Mesenchymal stem cell (in vitro differentiated cells and primary cell): ENCODE results near the gene COMTD1.

Experiments used
- DNase-seq: peaks from one replicate; pipeline ENCODE4 v3.0.0-alpha.2; 2013
- H2AFZ ChIP-seq: one replicate; pipeline ENCODE4 v1.6.1; 2013; ENCODE audit warnings: low read depth, mild to moderate bottlenecking, control low read depth, inconsistent platforms, low read length, moderate library complexity
- H2AK5ac ChIP-seq: 2 replicates; pipeline ENCODE4 v1.6.1; 2013; ENCODE audit warnings: low read length, moderate library complexity, mild to moderate bottlenecking, inconsistent platforms; ENCODE audit not compliant: severe bottlenecking
- H2BK120ac ChIP-seq: one replicate; pipeline ENCODE4 v1.6.1; 2013; ENCODE audit warnings: low read depth, mild to moderate bottlenecking, inconsistent platforms, low read length, moderate library complexity
- H2BK12ac ChIP-seq, 2 experiments: one replicate each; pipeline ENCODE4 v1.6.1; 2013; ENCODE audit warnings: inconsistent platforms in 2 of 2, low read length in 2 of 2, mild to moderate bottlenecking in 2 of 2, moderate library complexity in 2 of 2, control low read depth in 1 of 2
- H2BK15ac ChIP-seq: one replicate; pipeline ENCODE4 v1.6.1; 2013; ENCODE audit warnings: mild to moderate bottlenecking, low read depth, inconsistent platforms; ENCODE audit not compliant: poor library complexity, severe bottlenecking
- H2BK5ac ChIP-seq: 2 replicates; pipeline ENCODE4 v1.6.1; 2013; ENCODE audit warnings: low read depth, mild to moderate bottlenecking, low read length, control low read depth, inconsistent platforms; ENCODE audit not compliant: poor library complexity, severe bottlenecking
- H3K14ac ChIP-seq, 2 experiments: one replicate each; pipeline ENCODE4 v1.6.1; 2013; ENCODE audit warnings: inconsistent platforms in 2 of 2, low read length in 2 of 2, control low read depth in 1 of 2, mild to moderate bottlenecking in 1 of 2, moderate library complexity in 1 of 2
- H3K18ac ChIP-seq, 2 experiments: one replicate each; pipeline ENCODE4 v1.6.1; 2013; ENCODE audit warnings: inconsistent platforms in 2 of 2, low read length in 2 of 2, control low read depth in 1 of 2, low read depth in 1 of 2, mild to moderate bottlenecking in 1 of 2
- H3K23ac ChIP-seq, 2 experiments: one replicate each; pipeline ENCODE4 v1.6.1; 2013; ENCODE audit warnings: inconsistent platforms in 2 of 2, low read length in 2 of 2, mild to moderate bottlenecking in 2 of 2, moderate library complexity in 2 of 2, control low read depth in 1 of 2
- H3K27ac ChIP-seq: 2 replicates; pipeline ENCODE4 v1.5.1; 2013; ENCODE audit warnings: mild to moderate bottlenecking, moderate library complexity, low read length, control low read depth, inconsistent platforms; ENCODE audit not compliant: poor library complexity, severe bottlenecking
- H3K27me3 ChIP-seq, 2 experiments: 2 replicates each; pipeline versions ENCODE4 v1.6.1 to v1.7.0; 2013; ENCODE audit warnings: low read length in 2 of 2, mild to moderate bottlenecking in 2 of 2, moderate library complexity in 2 of 2, control low read depth in 1 of 2, inconsistent platforms in 1 of 2; ENCODE audit not compliant: control insufficient read depth in 1 of 2, insufficient read depth in 1 of 2
- H3K36me3 ChIP-seq, 2 experiments: 2 replicates each; pipeline versions ENCODE4 v1.6.1 to v1.7.0; 2013; ENCODE audit warnings: low read length in 2 of 2, control low read depth in 1 of 2, inconsistent platforms in 1 of 2, low read depth in 1 of 2, mild to moderate bottlenecking in 1 of 2; ENCODE audit not compliant: insufficient read depth in 2 of 2, control insufficient read depth in 1 of 2
- H3K4ac ChIP-seq, 2 experiments: one replicate each; pipeline ENCODE4 v1.6.1; 2013; ENCODE audit warnings: inconsistent platforms in 2 of 2, low read length in 2 of 2, mild to moderate bottlenecking in 2 of 2, moderate library complexity in 2 of 2, control low read depth in 1 of 2, low read depth in 1 of 2
- H3K4me1 ChIP-seq: 2 replicates; pipeline ENCODE4 v1.6.1; 2013; ENCODE audit warnings: low read depth, low read length, control low read depth; ENCODE audit not compliant: control insufficient read depth, insufficient read depth
- H3K4me2 ChIP-seq: 2 replicates; pipeline ENCODE4 v1.6.1; 2013; ENCODE audit warnings: low read length, mild to moderate bottlenecking, inconsistent platforms; ENCODE audit not compliant: poor library complexity, severe bottlenecking
- H3K4me3 ChIP-seq, 2 experiments: 2 replicates each; pipeline versions ENCODE4 v1.5.1 to v1.7.0; 2013; ENCODE audit warnings: low read length in 2 of 2, mild to moderate bottlenecking in 2 of 2, control low read depth in 1 of 2, low read depth in 1 of 2; ENCODE audit not compliant: insufficient read depth in 1 of 2
- H3K79me1 ChIP-seq: replicated peaks from 2 replicates; pipeline ENCODE4 v1.6.1; 2013; ENCODE audit warnings: mild to moderate bottlenecking, control low read depth, low read length, inconsistent platforms; ENCODE audit not compliant: poor library complexity, severe bottlenecking
- H3K9ac ChIP-seq: 2 replicates; pipeline ENCODE4 v1.7.0; 2013; ENCODE audit warnings: mild to moderate bottlenecking, low read length, moderate library complexity
- H3K9me3 ChIP-seq: 2 replicates; pipeline ENCODE4 v1.7.0; 2013; ENCODE audit warnings: mild to moderate bottlenecking, low read length; ENCODE audit not compliant: control insufficient read depth
- H4K8ac ChIP-seq: one replicate; pipeline ENCODE4 v1.6.1; 2013; ENCODE audit warnings: inconsistent platforms, mild to moderate bottlenecking, low read length, moderate library complexity
- H4K91ac ChIP-seq: one replicate; pipeline ENCODE4 v1.6.1; 2013; ENCODE audit warnings: mild to moderate bottlenecking, low read length, inconsistent platforms
- WGBS: methylation state at CpG from one replicate; pipeline ENCODE4 v1.1.7; 2013; ENCODE audit warnings: mixed read lengths; 5-methylcytosine and 5-hydroxymethylcytosine counted together

COMTD1 gene

DNA sequence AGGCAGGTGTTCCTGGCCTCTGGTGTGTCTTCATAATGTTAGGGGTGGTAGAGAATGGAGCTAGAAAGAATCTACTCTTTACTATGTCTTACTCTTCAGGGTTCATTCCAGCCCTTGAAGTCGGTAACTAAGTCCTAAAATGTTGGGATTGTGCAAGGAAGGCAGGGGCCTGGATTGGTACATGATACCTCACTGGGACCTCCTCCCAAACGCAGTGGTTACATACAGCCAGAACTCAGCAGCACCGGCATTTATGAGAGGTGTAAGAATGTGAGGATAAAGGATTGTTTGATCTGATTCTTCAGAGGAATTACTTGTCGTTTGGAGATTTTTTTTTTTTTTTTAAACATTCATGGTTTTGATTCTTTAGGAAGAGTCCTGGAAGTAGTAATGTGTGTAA is 6.9 kb downstream of the COMTD1 start:
- H3K4me3 ChIP-seq: no peak overlapping the region
- H2AFZ ChIP-seq: no peak overlapping the region
- no peak overlapping the region for H2BK15ac ChIP-seq
- H2BK12ac ChIP-seq: no peak overlapping the region
- H3K4me1 ChIP-seq: peaks cover 13% of the 10 kb centered on the region
- H3K14ac ChIP-seq: no peak overlapping the region
- H4K91ac ChIP-seq: no peak overlapping the region
- H2AK5ac ChIP-seq: no peak overlapping the region
- H3K4me2 ChIP-seq: no peak overlapping the region
- H2BK120ac ChIP-seq: no peak overlapping the region
- peaks cover 5% of the 10 kb centered on the region for H3K79me1 ChIP-seq
- H3K18ac ChIP-seq: no peak overlapping the region
- peak overlapping the region; percentile 36 for H3K27ac ChIP-seq
- no peak overlapping the region for H2BK5ac ChIP-seq
- 84% methylated on average over 4 of the region's 4 CpGs for WGBS
- H3K4ac ChIP-seq: no peak overlapping the region
- H3K36me3 ChIP-seq: peaks cover 33 to 79% of the 10 kb centered on the region in 2 experiments
- no peaks in the 10 kb centered on the region for H3K9me3 ChIP-seq
- peak overlapping the region; percentile 6 for H3K9ac ChIP-seq
- no peaks in the 10 kb centered on the region for H3K27me3 ChIP-seq
- H3K23ac ChIP-seq: no peak overlapping the region
- DNase-seq: no peak
- H4K8ac ChIP-seq: no peak overlapping the region

DNA sequence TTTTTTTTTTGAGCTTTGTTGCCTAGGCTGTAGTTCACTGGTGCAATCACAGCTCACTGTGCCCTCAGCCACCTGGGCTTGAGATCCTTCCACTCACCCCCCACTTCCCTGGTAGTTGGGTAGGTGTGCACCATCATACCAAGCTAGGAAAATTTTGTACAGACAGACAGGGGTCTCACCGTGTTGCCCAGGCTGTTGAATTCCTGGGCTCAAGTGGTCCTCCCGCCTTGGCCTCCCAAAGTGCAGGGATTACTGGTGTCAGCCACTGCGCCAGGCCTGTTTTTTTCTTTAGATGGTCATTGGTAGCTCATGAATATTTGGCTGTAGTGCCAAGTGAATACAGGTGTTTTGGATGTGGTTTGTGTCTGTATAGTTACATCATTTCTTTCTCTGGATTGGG is 7.5 kb downstream of the COMTD1 start:
- Histone ChIP-seq H2BK120ac (no peak overlapping the region), H2BK5ac (no peak overlapping the region), H3K4me2 (no peak overlapping the region), H3K14ac (no peak overlapping the region), H2BK15ac (no peak overlapping the region), H3K9ac (peak overlapping the region; percentile 6), H3K27ac (no peak overlapping the region), H3K18ac (peak overlapping the region in 1 of 2 experiments; percentile 38), H4K8ac (no peak overlapping the region), H3K4ac (no peak overlapping the region), H3K23ac (no peak overlapping the region), H3K4me3 (no peak overlapping the region), H2AFZ (no peak overlapping the region), H3K9me3 (no peaks in the 10 kb centered on the region), H3K27me3 (no peaks in the 10 kb centered on the region), H2BK12ac (peak overlapping the region; percentile 32 to 70), H3K79me1 (peaks cover 5% of the 10 kb centered on the region), H3K4me1 (peaks cover 15% of the 10 kb centered on the region), H3K36me3 (peaks cover 28 to 80% of the 10 kb centered on the region in 2 experiments), H4K91ac (no peak overlapping the region), H2AK5ac (no peak overlapping the region)
- no peak for DNase-seq
- WGBS: 96% methylated on average over 3 of the region's 3 CpGs

DNA sequence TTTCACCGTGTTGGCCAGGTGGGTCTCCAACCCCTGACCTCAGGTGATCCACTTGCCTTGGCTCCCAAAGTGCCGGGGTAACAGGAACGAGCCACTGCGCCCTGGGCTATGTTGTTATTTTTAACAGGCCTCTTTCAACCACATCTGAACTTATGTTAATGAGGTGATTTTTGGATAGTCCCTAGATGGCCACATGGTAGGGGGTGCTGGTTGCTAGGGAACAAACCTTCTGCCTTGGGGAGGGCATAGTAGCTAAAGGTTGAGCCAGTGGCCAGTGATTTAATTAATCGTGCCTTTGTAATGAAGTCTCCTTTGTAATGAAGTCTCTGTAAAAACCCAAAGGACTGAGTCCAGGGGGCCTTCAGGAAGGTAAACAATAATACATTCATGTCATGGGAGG is 9.1 kb downstream of the COMTD1 start:
- no peak overlapping the region for H3K4me3 ChIP-seq
- peaks cover 2% of the 10 kb centered on the region for H3K79me1 ChIP-seq
- no peak overlapping the region for H4K91ac ChIP-seq
- no peak overlapping the region for H2AFZ ChIP-seq
- no peak overlapping the region for H3K4ac ChIP-seq
- H2BK12ac ChIP-seq: peak overlapping the region in 1 of 2 experiments; percentile 42
- H3K18ac ChIP-seq: no peak overlapping the region
- H4K8ac ChIP-seq: no peak overlapping the region
- no peak overlapping the region for H3K14ac ChIP-seq
- no peaks in the 10 kb centered on the region for H3K9me3 ChIP-seq
- H2BK120ac ChIP-seq: no peak overlapping the region
- 83% methylated on average over 5 of the region's 5 CpGs for WGBS
- no peak overlapping the region for H2AK5ac ChIP-seq
- DNase-seq: no peak
- peak overlapping the region; percentile 82 for H3K9ac ChIP-seq
- no peak overlapping the region for H3K4me2 ChIP-seq
- peak overlapping the region; percentile 35 for H2BK5ac ChIP-seq
- peaks cover 15% of the 10 kb centered on the region for H3K4me1 ChIP-seq
- no peaks in the 10 kb centered on the region for H3K27me3 ChIP-seq
- H3K23ac ChIP-seq: no peak overlapping the region
- H3K36me3 ChIP-seq: peaks cover 17 to 82% of the 10 kb centered on the region in 2 experiments
- H2BK15ac ChIP-seq: no peak overlapping the region
- no peak overlapping the region for H3K27ac ChIP-seq

DNA sequence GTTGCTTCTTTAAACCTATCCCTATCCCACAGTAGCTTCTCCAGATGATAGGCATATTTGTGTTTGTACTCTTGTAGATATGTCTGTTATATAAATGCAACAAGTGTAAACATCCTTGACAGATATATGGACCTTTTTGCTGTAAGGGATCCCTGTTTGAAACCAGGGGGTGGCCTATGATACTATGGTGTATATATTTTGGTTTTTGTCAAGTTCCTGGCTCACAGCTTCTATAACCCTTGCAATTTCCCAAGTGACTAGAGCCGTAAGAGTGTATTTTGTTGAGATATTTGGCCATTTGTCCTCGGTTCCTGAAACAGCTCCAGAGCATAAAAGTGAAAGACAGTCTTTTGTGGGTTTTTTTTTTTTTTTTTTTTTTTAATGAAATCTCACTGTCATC is 9.7 kb downstream of the COMTD1 start:
- peak overlapping the region in 1 of 2 experiments; percentile 7 for H3K4me3 ChIP-seq
- no peak overlapping the region for H2BK5ac ChIP-seq
- H4K8ac ChIP-seq: no peak overlapping the region
- DNase-seq: peak; percentile 63
- H3K14ac ChIP-seq: no peak overlapping the region
- H2BK15ac ChIP-seq: no peak overlapping the region
- no peak overlapping the region for H2AK5ac ChIP-seq
- H2AFZ ChIP-seq: no peak overlapping the region
- no peak overlapping the region for H2BK12ac ChIP-seq
- 17% methylated on average over 1 of the region's 2 CpGs for WGBS
- H3K27ac ChIP-seq: peak overlapping the region; percentile 64
- H3K4ac ChIP-seq: no peak overlapping the region
- H3K36me3 ChIP-seq: peaks cover 20 to 82% of the 10 kb centered on the region in 2 experiments
- no peak overlapping the region for H3K4me2 ChIP-seq
- H2BK120ac ChIP-seq: no peak overlapping the region
- H3K9ac ChIP-seq: peak overlapping the region; percentile 82
- no peaks in the 10 kb centered on the region for H3K9me3 ChIP-seq
- peak overlapping the region in 1 of 2 experiments; percentile 6 for H3K18ac ChIP-seq
- no peak overlapping the region for H4K91ac ChIP-seq
- no peaks in the 10 kb centered on the region for H3K27me3 ChIP-seq
- H3K4me1 ChIP-seq: peaks cover 15% of the 10 kb centered on the region
- H3K23ac ChIP-seq: no peak overlapping the region
- no peaks in the 10 kb centered on the region for H3K79me1 ChIP-seq
